Neural progenitor cell (in vitro differentiated cells): ENCODE measurements around the gene SOD3. TPM values are rescaled to one million over a fixed set of nuclear protein-coding genes. Genes with fewer than 3 reads are reported as not detected.

Experiments used
- DNase-seq: peaks from one replicate; pipeline ENCODE4 v3.0.0-alpha.2; 2016; ENCODE audit warnings: low spot score
- H2AFZ ChIP-seq: fragments of 200-600 bp; sonication (generic); replicated peaks from 2 replicates; pipeline ENCODE4 v1.6.1; 2016; ENCODE audit warnings: antibody characterized with exemption
- H3F3A ChIP-seq: fragments of 200-600 bp; sonication (generic); 2 replicates; pipeline ENCODE4 v1.6.1; 2016; ENCODE audit warnings: antibody characterized with exemption, low read depth
- H3K27ac ChIP-seq: fragments of 200-600 bp; sonication (generic); 2 replicates; pipeline ENCODE4 v1.5.1; 2016; ENCODE audit warnings: mild to moderate bottlenecking
- H3K27me3 ChIP-seq: fragments of 200-600 bp; sonication (generic); 2 replicates; pipeline ENCODE4 v1.6.1; 2016; ENCODE audit warnings: mild to moderate bottlenecking, moderate library complexity
- H3K36me3 ChIP-seq: fragments of 200-600 bp; sonication (generic); 2 replicates; pipeline ENCODE4 v1.5.1; 2016
- H3K4me1 ChIP-seq: fragments of 200-600 bp; sonication (generic); 2 replicates; pipeline ENCODE4 v1.6.1; 2016; ENCODE audit warnings: mixed run types
- H3K4me2 ChIP-seq: fragments of 200-600 bp; sonication (generic); 2 replicates; pipeline ENCODE4 v1.6.1; 2016
- H3K4me3 ChIP-seq: fragments of 200-600 bp; sonication (generic); 2 replicates; pipeline ENCODE4 v1.5.1; 2016
- H3K79me2 ChIP-seq: fragments of 200-600 bp; sonication (generic); 2 replicates; pipeline ENCODE4 v1.6.1; 2016; ENCODE audit warnings: low read depth
- H3K9ac ChIP-seq: fragments of 200-600 bp; sonication (generic); 2 replicates; pipeline ENCODE4 v1.6.1; 2016
- H3K9me3 ChIP-seq: fragments of 200-600 bp; sonication (generic); 2 replicates; pipeline ENCODE4 v1.5.1; 2016; ENCODE audit warnings: low read depth
- H4K20me1 ChIP-seq: fragments of 200-600 bp; sonication (generic); 2 replicates; pipeline ENCODE4 v1.6.1; 2016; ENCODE audit warnings: low read depth
- H3K27ac Mint-ChIP-seq: 3 replicates; pipeline ENCODE4 v1.8.0; 2021; ENCODE audit warnings: mixed read lengths
- H3K27me3 Mint-ChIP-seq: 2 replicates; pipeline ENCODE4 v1.8.0; 2022; ENCODE audit warnings: low read depth, mild to moderate bottlenecking, inconsistent platforms, moderate library complexity, mixed read lengths; ENCODE audit not compliant: insufficient read depth
- H3K36me3 Mint-ChIP-seq: 3 replicates; pipeline ENCODE4 v1.8.0; 2021; ENCODE audit warnings: mixed read lengths
- H3K4me1 Mint-ChIP-seq: 3 replicates; pipeline ENCODE4 v1.8.0; 2021; ENCODE audit warnings: mixed read lengths
- H3K4me3 Mint-ChIP-seq: 3 replicates; pipeline ENCODE4 v1.8.0; 2021; ENCODE audit warnings: mild to moderate bottlenecking, moderate library complexity, mixed read lengths
- H3K9me3 Mint-ChIP-seq: 3 replicates; pipeline ENCODE4 v1.8.0; 2020; ENCODE audit warnings: mixed read lengths
- CTCF ChIP-seq: fragments of 200-600 bp; sonication (generic); IDR thresholded peaks from 2 replicates; pipeline ENCODE4 v1.5.1; 2017; ENCODE audit warnings: antibody characterized with exemption, mild to moderate bottlenecking
- EZH2 ChIP-seq: fragments of 200-600 bp; sonication (generic); IDR thresholded peaks from 2 replicates; pipeline ENCODE4 v1.6.1; 2017; ENCODE audit warnings: antibody characterized with exemption, mild to moderate bottlenecking, moderate library complexity
- EZH2phosphoT487 ChIP-seq: fragments of 200-600 bp; sonication (generic); IDR thresholded peaks from 2 replicates; pipeline ENCODE4 v1.6.1; 2017; ENCODE audit warnings: antibody characterized with exemption
- total RNA-seq: library from RNA; depleted of rRNA; stranded (reverse); fragments of >200 nt; gene quantifications from 2 replicates; pipeline ENCODE4 v1.2.3, GENCODE V29; 2015; ENCODE audit warnings: low replicate concordance

The SOD3 gene
- total RNA-seq, 1 donor from 2014 or later, result 0.11 TPM

DNA sequence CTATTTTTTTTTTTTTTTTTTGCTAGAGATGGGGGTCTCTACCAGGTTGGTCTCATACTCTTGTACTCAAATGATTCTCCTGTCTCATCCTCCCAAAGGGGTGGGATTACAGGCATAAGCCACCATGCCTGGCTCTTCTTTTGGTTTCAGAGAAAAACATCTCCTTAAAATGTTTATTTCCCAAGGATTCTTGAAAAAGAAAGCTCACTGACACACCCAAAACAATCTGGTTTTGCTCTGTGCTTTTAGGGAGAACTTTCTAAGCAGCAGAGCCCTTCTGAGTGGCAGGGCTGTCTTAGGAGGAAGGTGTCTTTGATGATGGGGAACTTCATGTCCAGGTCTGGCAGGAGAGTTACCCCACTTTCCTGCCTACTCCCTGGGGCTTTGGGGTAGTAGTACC lies 1.2 kb downstream of the SOD3 start:
- H3K27me3 Mint-ChIP-seq, result peaks cover 10% of the 10 kb centered on the region
- H3K4me1 Mint-ChIP-seq, result peaks cover 23% of the 10 kb centered on the region
- H3K36me3 ChIP-seq, result no peaks in the 10 kb centered on the region
- H3K4me3 Mint-ChIP-seq, result no peak overlapping the region
- no peaks in the 10 kb centered on the region for H3F3A ChIP-seq
- H2AFZ ChIP-seq, result no peak overlapping the region
- no peak for TF ChIP-seq CTCF
- TF ChIP-seq EZH2, result no peak
- TF ChIP-seq EZH2phosphoT487, result no peak
- no peak overlapping the region for H3K27ac Mint-ChIP-seq
- no peaks in the 10 kb centered on the region for H4K20me1 ChIP-seq
- H3K27me3 ChIP-seq, result peaks cover 72% of the 10 kb centered on the region
- H3K9me3 ChIP-seq, result no peaks in the 10 kb centered on the region
- peaks cover 12% of the 10 kb centered on the region for H3K4me1 ChIP-seq
- H3K9me3 Mint-ChIP-seq, result peaks cover 7% of the 10 kb centered on the region
- no peak overlapping the region for H3K4me2 ChIP-seq
- no peak for DNase-seq
- no peak overlapping the region for H3K9ac ChIP-seq
- H3K79me2 ChIP-seq, result no peaks in the 10 kb centered on the region
- H3K36me3 Mint-ChIP-seq, result peaks cover 2% of the 10 kb centered on the region
- H3K4me3 ChIP-seq, result no peak overlapping the region
- no peak overlapping the region for H3K27ac ChIP-seq

GRCh38 chr4:24798036-24798610 lies 2.8 kb downstream of the SOD3 start:
- Histone ChIP-seq H3K4me2 (no peak overlapping the region), H2AFZ (no peak overlapping the region), H3K36me3 (no peaks in the 10 kb centered on the region), H3K79me2 (no peaks in the 10 kb centered on the region), H3K9ac (no peak overlapping the region), H3K27ac (no peak overlapping the region), H3K9me3 (no peaks in the 10 kb centered on the region), H3F3A (no peaks in the 10 kb centered on the region), H3K27me3 (peaks cover 82% of the 10 kb centered on the region), H4K20me1 (no peaks in the 10 kb centered on the region), H3K4me3 (no peak overlapping the region), H3K4me1 (peaks cover 12% of the 10 kb centered on the region)
- DNase-seq, result no peak
- Mint-ChIP-seq H3K27ac (no peak overlapping the region), H3K4me3 (no peak overlapping the region), H3K9me3 (peaks cover 7% of the 10 kb centered on the region), H3K36me3 (peaks cover 2% of the 10 kb centered on the region), H3K27me3 (peaks cover 10% of the 10 kb centered on the region), H3K4me1 (peaks cover 32% of the 10 kb centered on the region)
- TF ChIP-seq CTCF, result no peak
- no peak for TF ChIP-seq EZH2
- TF ChIP-seq EZH2phosphoT487, result no peak

- Histone ChIP-seq H3K4me3 (no peak overlapping the region), H2AFZ (no peak overlapping the region), H3K9me3 (no peaks in the 10 kb centered on the region), H3K79me2 (no peaks in the 10 kb centered on the region), H3K36me3 (no peaks in the 10 kb centered on the region), H3F3A (no peaks in the 10 kb centered on the region), H3K4me2 (no peak overlapping the region), H3K27ac (no peak overlapping the region), H3K4me1 (peaks cover 12% of the 10 kb centered on the region), H4K20me1 (no peaks in the 10 kb centered on the region), H3K9ac (no peak overlapping the region), H3K27me3 (peaks cover 82% of the 10 kb centered on the region)
- Mint-ChIP-seq H3K4me3 (peak overlapping the region; percentile 46), H3K36me3 (peaks cover 2% of the 10 kb centered on the region), H3K9me3 (peaks cover 7% of the 10 kb centered on the region), H3K4me1 (peaks cover 30% of the 10 kb centered on the region), H3K27ac (no peak overlapping the region), H3K27me3 (peaks cover 10% of the 10 kb centered on the region)
- TF ChIP-seq EZH2phosphoT487 (no peak), CTCF (no peak), EZH2 (no peak)
- no peak for DNase-seq
Measured at GRCh38 chr4:24799196-24799543, 3.8 kb downstream of the SOD3 start.
